ENCODE data around the gene CCDC90B.

DNA sequence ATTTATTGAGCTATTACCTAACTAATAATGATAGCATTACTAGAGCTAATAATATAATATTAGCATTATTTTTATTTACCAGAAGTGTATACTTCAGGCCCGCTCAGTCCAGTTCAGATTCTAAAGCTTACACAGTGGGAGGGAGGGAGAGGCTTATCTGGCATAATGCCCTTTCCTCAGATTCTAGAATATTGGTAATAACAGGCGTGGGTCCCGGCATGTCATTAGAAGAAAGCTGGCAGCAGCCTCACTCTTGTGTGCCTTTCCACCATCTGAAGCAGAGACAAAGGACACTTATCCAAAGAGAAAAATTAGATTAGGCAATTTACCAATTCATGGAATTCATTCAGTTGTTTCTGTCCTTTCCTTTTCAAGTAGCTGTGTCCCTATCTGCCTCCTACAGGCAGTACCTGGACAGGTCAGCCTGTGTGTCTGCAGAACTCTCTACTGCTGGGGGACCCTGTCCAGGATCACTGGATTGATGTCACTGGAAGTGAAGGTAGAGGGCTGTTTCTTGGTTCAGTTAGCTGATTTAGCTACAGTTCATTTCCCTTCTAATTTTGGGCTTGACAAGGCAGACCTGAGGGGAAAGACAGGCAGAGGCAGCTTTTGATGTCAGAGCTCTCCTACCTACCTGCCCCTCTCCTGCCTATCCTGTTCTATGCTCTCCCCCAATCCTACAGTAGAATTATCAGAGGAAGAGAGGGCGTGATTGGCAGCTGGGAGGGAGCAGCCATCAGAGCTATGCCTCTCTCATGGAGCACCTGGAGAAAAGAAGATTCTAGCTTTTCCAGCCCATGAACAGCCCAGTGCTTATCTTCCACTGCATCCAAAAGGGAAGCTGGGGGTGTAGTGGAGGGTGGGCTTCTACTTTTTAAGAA lies 20.3 kb upstream of the CCDC90B start:
- TF ChIP-seq, protein P1, sequence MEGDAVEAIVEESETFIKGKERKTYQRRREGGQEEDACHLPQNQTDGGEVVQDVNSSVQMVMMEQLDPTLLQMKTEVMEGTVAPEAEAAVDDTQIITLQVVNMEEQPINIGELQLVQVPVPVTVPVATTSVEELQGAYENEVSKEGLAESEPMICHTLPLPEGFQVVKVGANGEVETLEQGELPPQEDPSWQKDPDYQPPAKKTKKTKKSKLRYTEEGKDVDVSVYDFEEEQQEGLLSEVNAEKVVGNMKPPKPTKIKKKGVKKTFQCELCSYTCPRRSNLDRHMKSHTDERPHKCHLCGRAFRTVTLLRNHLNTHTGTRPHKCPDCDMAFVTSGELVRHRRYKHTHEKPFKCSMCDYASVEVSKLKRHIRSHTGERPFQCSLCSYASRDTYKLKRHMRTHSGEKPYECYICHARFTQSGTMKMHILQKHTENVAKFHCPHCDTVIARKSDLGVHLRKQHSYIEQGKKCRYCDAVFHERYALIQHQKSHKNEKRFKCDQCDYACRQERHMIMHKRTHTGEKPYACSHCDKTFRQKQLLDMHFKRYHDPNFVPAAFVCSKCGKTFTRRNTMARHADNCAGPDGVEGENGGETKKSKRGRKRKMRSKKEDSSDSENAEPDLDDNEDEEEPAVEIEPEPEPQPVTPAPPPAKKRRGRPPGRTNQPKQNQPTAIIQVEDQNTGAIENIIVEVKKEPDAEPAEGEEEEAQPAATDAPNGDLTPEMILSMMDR (IDR thresholded peaks at IDR 0.05; ENCODE audit: low read depth, low read length): no peak
- TF ChIP-seq POLR2A (IDR thresholded peaks at IDR 0.05; ENCODE audit: extremely low read depth, insufficient read length): no peak
- TF ChIP-seq, protein P2, sequence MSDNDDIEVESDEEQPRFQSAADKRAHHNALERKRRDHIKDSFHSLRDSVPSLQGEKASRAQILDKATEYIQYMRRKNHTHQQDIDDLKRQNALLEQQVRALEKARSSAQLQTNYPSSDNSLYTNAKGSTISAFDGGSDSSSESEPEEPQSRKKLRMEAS (IDR thresholded peaks at IDR 0.05; ENCODE audit: low read depth, low read length): no peak

Data from NB4 (cell line).